C4-2B (cell line): ENCODE measurements around the gene ABO.

Experiments
- CTCF ChIP-seq: fragments of 450-650 bp; conservative IDR thresholded peaks from 2 replicates; pipeline ENCODE4 v1.5.1; 2017; ENCODE audit warnings: mild to moderate bottlenecking
- ZFX ChIP-seq: fragments of 450-650 bp; IDR thresholded peaks from 2 replicates; pipeline ENCODE4 v1.6.1; 2017

- TF ChIP-seq CTCF (no peak; the same call in 1 of the 2 replicates), ZFX (no peak)
Measured at GRCh38 chr9:133320421-133320881, 45.5 kb upstream of the ABO start.
